Activated naive CD4-positive, alpha-beta T cell treated with Interleukin-2 at 50 U/mL for 16 hours (primary cell): ENCODE measurements around the gene CCDC85B.
"Not testable (repeated sequence)": the region's sequence is repeated elsewhere in the genome, so short reads cannot be mapped to it uniquely, and the experiment has no call there.

Experiments
- DNase-seq: peaks from one replicate; pipeline ENCODE4 v3.0.0-alpha.2; 2020

CCDC85B gene

DNA sequence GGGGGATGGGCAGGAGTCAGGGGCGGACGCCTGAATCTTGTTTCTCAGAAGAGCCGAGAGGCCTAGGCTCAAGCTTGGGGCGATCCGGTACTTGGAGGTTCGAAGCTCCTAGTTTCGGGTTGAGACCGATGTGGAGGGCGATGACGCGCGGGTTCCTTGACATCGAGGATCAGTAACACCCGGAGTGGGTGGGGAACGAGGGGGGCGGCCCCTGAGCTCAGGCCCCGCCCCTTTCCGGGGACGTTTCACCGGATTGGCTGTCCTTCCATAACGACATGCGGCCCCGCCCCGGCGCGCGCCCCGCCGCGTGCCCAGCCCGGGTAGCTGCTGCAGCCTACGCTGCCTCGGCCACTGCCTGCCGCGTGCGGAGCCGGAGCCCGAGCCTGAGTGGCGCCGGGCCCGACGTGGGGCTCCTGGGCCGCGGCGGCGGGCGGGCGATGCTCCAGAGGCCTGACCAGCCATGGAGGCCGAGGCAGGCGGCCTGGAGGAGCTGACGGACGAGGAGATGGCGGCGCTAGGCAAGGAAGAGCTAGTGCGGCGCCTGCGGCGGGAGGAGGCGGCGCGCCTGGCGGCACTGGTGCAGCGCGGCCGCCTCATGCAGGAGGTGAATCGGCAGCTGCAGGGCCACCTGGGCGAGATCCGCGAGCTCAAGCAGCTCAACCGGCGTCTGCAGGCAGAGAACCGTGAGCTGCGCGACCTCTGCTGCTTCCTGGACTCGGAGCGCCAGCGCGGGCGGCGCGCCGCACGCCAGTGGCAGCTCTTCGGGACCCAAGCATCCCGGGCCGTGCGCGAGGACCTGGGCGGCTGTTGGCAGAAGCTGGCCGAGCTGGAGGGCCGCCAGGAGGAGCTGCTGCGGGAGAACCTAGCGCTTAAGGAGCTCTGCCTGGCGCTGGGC, at the start of gene CCDC85B:
Gene CCDC85B (plus strand): TSS at position 350 of the 895 bp plus-strand sequence. CDS start 111 bp downstream, at position 461.
- DNase-seq = peak; percentile 98

DNA sequence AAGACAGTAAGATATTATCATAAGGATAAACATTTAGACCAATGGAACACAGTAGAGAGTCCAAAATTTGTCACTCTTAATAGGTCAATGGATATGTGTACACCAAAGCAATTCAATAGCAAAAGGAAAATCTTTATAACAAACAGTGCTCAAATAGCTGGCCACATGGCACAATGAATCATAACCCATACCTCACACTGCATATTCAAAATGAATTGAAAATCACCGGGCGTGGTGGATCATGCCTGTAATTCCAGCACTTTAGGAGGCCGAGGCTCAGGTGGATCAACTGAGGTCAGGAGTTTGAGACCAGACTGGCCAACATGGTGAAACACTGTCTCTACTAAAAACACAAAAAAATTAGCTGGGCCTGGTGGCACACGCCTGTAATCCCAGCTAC, 48.3 kb upstream of the CCDC85B start:
- no peak for DNase-seq

DNA sequence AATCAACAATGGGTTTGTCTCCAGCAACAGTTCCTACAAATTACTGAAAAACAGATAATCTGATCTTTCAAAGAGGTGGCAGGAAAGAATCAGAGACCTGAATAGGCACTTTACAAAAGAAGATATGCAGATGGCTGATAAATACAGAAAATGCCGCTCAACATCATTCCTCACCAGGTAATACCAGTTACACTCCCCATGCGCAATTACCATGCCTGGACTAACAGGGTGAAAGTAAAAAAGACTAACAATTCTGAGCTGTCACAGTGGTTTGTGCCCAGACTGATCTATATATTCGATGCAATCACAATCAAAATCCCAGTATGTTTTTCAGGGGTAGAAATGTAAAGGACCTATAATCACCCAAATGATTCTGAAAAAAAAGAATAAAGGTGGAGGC, 46.7 kb upstream of the CCDC85B start:
- no peak for DNase-seq

DNA sequence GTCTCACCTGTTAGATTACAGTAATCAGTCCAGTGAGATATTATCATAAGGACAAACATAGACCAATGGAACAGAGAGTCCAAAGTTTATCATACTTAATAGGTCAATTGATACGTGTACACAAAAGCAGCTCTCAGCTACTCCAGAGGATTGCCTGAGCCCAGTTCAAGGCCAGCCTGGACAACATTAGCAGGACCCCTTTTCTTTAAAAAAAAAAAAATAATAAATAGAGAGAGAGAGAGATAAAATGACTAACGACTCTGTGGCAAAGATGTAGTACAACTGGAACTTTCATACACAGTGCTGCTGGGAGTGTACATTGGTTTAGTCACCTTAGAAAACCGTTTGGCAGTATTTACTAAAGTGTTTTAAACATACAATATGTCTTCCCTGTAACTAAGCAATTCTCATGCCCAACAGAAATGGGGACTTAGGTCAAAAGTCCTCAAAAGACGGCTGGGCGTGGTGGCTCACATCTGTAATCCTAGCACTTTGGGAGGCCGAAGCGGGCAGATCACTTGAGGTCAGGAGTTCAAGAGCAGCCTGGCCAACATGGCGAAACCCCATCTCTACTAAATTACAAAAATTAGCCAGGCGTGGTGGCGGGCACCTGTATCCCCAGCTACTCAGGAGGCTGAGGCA, 46.1 kb upstream of the CCDC85B start:
- no peak for DNase-seq

DNA sequence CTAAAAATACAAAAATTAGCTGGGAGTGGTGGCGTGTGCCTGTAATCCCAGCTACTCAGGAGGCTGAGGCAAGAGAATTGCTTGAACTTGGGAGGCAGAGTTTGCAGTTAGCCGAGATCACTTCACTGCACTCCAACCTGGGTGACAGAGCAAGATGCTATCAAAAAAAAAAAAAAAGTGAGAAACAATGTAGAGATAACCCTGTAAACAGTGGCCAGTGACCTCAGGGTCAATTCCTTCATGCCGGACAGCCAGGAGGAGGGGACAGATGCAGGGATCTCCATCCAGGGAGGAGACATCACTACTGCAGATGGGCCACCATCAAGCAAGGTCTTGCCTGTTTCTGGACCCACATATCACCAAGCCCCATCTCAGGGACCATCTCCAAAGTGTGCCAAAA, 42.7 kb upstream of the CCDC85B start:
- DNase-seq = no peak

GRCh38 chr11:65848693-65849092, 41.8 kb upstream of the CCDC85B start:
- not testable (repeated sequence) for DNase-seq

GRCh38 chr11:65849366-65849765, 41.1 kb upstream of the CCDC85B start:
- no peak for DNase-seq

GRCh38 chr11:65849771-65850216, 40.7 kb upstream of the CCDC85B start:
- no peak for DNase-seq

DNA sequence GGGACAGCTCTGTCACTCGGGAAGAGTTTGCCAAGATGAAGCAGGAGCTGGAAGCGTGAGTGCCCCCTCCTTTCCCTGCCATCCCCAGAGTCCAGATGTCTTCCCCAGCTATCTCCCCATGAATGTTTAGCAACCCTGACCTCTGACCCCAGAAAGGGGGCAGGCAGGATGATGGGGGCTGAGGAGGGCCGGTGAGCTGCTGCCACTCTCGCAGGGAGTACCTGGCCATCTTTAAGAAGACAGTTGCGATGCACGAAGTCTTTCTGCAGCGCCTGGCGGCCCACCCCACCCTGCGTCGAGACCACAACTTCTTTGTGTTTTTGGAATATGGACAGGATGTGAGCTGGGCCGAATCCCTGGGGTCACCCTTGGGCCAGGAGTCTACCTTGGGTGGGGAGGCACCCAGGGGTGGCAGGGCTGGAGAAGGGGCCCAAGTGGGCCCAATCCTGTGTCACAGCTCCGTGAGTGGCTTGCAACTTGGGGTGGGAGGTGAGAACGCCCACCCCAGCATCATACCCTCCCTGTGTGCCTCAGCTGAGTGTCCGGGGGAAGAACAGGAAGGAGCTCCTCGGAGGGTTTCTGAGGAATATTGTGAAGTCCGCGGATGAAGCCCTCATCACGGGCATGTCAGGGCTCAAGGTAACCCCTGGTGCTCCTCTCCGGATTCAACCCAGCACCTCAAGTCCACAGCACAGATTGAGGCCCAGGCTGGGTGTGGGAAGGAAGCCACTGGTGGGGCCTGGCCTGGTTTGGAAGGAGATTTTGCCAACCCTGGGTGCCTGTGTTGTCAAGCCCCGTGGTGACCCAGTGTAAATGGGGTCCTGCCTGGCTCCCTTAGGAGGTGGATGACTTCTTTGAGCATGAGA, 40.0 kb upstream of the CCDC85B start:
- DNase-seq = no peak

DNA sequence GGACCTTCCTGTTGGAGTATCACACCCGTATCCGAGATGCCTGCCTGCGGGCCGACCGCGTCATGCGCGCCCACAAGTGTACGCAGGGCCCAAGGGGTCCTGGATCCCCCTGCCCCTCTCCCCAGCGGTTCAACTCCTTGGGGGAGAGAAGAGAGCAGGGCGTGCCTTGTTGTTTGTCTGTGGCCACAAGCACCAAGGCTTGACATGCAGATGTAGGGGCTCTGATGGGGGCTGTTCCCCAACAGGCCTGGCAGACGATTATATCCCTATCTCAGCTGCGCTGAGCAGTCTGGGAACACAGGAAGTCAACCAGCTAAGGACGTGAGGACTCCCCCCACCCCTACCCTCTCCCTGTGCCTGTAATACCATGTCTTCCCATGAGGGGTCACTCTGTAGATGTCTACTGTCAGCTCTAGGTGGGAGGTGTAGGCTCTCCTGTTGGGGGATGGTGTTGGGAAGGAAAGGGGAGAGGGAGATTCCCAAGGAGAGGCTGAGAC, 39.3 kb upstream of the CCDC85B start:
- no peak for DNase-seq

- DNase-seq = no peak
Measured at GRCh38 chr11:65851811-65852507, 38.5 kb upstream of the CCDC85B start.

DNA sequence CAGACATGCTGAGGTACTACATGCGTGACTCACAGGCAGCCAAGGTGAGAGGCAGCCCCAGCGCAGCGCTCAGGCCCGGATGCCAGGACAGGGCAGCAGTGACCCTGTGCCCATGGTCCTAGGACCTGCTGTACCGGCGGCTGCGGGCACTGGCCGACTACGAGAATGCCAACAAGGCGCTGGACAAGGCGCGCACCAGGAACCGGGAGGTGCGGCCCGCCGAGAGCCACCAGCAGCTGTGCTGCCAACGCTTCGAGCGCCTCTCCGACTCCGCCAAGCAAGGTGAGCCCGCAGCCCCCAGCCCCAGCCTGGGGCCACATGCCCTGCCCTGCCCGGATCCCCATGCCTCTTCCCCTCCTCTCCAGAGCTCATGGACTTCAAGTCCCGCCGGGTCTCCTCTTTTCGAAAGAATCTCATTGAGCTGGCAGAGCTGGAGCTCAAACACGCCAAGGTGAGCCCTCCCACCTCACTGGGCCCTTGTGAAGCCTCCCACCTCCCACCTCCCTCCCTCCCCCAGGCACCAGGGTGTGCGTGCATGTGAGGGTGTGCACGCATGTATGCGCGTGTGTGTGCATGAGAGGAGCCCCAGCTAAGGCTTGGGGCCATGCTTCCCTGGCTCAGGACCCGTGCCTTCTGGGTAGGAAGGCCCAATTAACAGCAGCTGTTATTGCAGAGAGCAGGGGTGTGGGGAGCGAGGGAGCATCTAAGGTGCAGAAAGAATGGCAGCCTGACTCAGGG, 37.8 kb upstream of the CCDC85B start:
- DNase-seq = no peak

- DNase-seq = no peak
Measured at GRCh38 chr11:65853246-65853979, 37.1 kb upstream of the CCDC85B start.

DNA sequence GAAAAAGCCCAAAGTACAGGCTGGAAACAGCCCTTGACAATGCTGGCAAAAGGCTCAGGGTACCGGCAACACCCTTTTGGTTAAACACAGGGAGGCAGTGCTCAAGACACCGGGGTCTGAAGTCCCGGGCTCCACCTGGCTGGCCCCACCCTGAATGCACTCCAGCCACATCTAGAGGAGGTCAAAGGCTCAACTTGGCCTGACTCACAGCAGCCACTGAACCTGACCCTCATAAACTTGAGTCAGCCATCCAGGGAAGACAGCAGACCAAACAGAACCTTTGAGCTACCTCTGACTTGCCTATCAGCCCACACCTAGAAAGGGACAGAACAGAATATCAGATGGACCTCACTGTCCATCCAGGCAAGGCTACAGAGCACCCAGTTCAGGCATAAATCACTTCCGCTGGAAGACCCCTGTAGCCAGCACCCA, 36.3 kb upstream of the CCDC85B start:
- no peak for DNase-seq

DNA sequence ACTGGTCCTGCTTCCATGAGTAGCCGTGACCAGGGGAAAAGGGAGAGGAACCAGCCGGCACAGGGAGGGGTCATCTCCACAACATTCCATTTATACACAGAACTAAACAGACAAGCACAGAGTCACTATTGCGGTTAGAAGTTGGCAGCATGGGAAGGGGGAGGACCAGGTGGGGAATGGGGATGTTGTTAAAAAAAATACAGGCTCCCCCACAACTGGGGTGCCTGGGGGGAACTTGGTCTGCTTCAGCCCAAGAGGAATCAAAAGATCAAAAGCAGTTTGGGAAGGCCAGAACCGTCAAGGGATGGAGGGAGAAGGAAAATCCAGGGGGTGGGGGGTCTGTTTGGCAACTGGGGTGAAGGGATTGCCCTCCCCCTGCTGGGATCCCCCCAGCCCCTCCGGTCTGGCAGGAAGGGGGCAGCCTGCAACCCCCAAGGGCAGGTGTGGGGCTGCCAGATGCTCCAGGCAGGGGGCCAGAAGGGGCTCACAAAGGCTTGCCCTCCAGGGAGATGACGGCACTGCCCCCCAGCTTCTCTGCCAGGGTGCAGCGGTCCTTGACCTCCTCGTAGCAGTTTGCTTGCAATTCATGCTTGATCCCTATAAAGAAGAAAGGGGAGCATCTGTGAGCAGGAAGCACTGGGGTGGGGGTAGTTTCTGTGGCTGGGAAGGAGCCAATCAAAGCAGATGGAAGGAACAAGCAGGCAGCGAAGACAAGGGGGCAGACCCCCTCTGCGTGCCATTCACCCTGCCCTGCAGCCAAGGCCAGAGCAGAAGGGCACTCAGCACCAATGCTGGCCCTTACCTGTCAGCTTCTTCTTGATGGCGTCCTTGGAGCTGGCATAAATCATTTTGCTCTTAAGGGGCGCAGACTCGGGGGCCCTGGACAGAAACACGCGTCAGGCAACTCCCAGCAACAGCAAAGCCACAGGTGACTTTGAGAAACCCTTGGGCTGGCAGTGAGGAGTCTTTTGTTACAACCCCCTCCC, 35.3 kb upstream of the CCDC85B start:
- no peak for DNase-seq

GRCh38 chr11:65855927-65856363, 34.5 kb upstream of the CCDC85B start:
- DNase-seq = no peak

GRCh38 chr11:65856689-65857499, 33.6 kb upstream of the CCDC85B start:
- peak; percentile 85 for DNase-seq

DNA sequence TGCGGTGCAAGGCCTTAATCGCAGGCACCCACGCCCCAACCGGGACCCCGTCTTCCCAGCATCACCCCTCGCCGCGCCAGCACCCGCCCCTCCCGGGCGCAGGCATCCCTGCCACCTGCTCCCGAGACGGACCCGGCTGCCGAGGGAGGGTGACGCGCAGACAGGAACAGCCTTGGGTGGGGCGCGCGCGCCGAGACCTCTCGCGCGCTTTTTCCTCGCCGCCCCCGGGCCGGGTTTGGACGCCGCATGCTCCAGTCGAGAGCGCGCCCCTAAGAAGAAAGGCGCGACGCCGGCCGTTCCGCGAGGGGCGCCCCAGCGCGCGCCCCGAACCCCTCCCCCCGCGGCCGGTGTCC, 33.0 kb upstream of the CCDC85B start:
- peak; percentile 66 for DNase-seq
